Calu3 (cell line): ENCODE results near the gene AKNAD1. TPM values are rescaled to one million over a fixed set of nuclear protein-coding genes. Genes with fewer than 3 reads are reported as not detected.

Experiments
- BruUV-seq: library from RNA; stranded (reverse); fragments of 400-500 nt; replicated peaks from 2 replicates; lab custom pipeline; 2021; lab: Mats Ljungman, UMichigan
- CTCF ChIA-PET: fragments of 300-600 bp; sonication (Branson Sonifier 250); formaldehyde crosslinking; loops from one replicate; lab custom pipeline; 2022; ENCODE audit warnings: antibody characterized with exemption; lab: Charles Lee
- DNase-seq: peaks from one replicate; pipeline ENCODE4 v3.0.0; 2022
- H3K27ac Mint-ChIP-seq: one replicate; pipeline ENCODE4 v1.8.0; 2022; ENCODE audit warnings: mixed read lengths; ENCODE audit not compliant: unreplicated experiment
- H3K27me3 Mint-ChIP-seq: one replicate; pipeline ENCODE4 v1.8.0; 2022; ENCODE audit warnings: mixed read lengths; ENCODE audit not compliant: unreplicated experiment
- H3K36me3 Mint-ChIP-seq: one replicate; pipeline ENCODE4 v1.8.0; 2022; ENCODE audit warnings: mild to moderate bottlenecking, moderate library complexity, mixed read lengths; ENCODE audit not compliant: insufficient read depth, unreplicated experiment
- H3K4me1 Mint-ChIP-seq: one replicate; pipeline ENCODE4 v1.8.0; 2022; ENCODE audit warnings: mild to moderate bottlenecking, low read depth, mixed read lengths; ENCODE audit not compliant: unreplicated experiment
- H3K4me3 Mint-ChIP-seq: one replicate; pipeline ENCODE4 v1.8.0; 2022; ENCODE audit warnings: mild to moderate bottlenecking, low read depth, moderate library complexity, mixed read lengths; ENCODE audit not compliant: unreplicated experiment
- H3K9me3 Mint-ChIP-seq: one replicate; pipeline ENCODE4 v1.8.0; 2022; ENCODE audit warnings: low read depth, mixed read lengths; ENCODE audit not compliant: unreplicated experiment
- CTCF ChIP-seq: fragments of 200-600 bp; IDR thresholded peaks from one replicate; pipeline ENCODE4 v1.8.0; 2022; ENCODE audit warnings: antibody characterized with exemption; ENCODE audit not compliant: unreplicated experiment
- intact Hi-C: fragments of 100-400 bp; cut with micrococcal nuclease; formaldehyde crosslinking; loops from one replicate; pipeline ENCODE4 v1.10.0; 2022; ENCODE audit not compliant: unreplicated experiment
- total RNA-seq: library from RNA; stranded (reverse); gene quantifications from 2 replicates; pipeline ENCODE4 v1.2.3, GENCODE V29; 2022

The AKNAD1 gene
- total RNA-seq, 1 experiment from 2014 or later, result not detected

GRCh38 chr1:108848806-108849205 lies 8.1 kb downstream of the AKNAD1 start:
- Mint-ChIP-seq H3K4me1 (no peaks in the 10 kb centered on the region), H3K4me3 (no peak overlapping the region), H3K27ac (no peak overlapping the region), H3K9me3 (no peaks in the 10 kb centered on the region), H3K36me3 (no peaks in the 10 kb centered on the region), H3K27me3 (peaks cover 27% of the 10 kb centered on the region)
- TF ChIP-seq CTCF, result no peak
- intact Hi-C loops, result no loop called here
- BruUV-seq, result no TSS peak
- no peak for DNase-seq
- CTCF ChIA-PET, result interaction anchor here (0.6 to 0.7 kb wide), 2 partner anchors 13 to 32 kb away, joined by 3 to 4 read pairs; no protein-coding TSS in a partner anchor

DNA sequence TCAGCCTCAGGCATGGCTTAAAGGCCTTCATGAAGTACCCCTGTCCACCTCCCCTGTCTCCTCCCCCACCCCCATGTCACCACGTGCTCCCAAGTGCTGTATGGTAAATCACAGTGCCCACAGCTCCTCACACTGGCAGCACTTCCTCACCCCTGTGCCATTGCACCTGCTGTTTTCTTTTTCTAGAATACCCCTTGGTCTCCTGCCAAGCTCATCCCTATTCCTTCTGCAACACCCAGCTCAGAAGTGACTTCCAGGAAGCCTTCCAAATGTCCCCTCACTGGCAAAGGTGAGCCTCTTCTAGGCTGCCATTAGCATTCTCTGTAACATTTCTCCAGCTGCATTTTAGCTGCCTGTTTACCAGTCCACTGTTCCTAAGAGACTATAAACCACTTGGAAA lies 9.4 kb downstream of the AKNAD1 start:
- no peaks in the 10 kb centered on the region for H3K4me1 Mint-ChIP-seq
- BruUV-seq, result no TSS peak
- peaks cover 27% of the 10 kb centered on the region for H3K27me3 Mint-ChIP-seq
- DNase-seq, result no peak
- TF ChIP-seq CTCF, result no peak
- intact Hi-C loops, result no loop called here
- no peak overlapping the region for H3K4me3 Mint-ChIP-seq
- no peaks in the 10 kb centered on the region for H3K9me3 Mint-ChIP-seq
- CTCF ChIA-PET, result no interaction called here
- no peak overlapping the region for H3K27ac Mint-ChIP-seq
- H3K36me3 Mint-ChIP-seq, result no peaks in the 10 kb centered on the region

- intact Hi-C loops, result no loop called here
- CTCF ChIA-PET, result no interaction called here
- Mint-ChIP-seq H3K9me3 (no peaks in the 10 kb centered on the region), H3K4me3 (no peak overlapping the region), H3K27me3 (peaks cover 27% of the 10 kb centered on the region), H3K36me3 (no peaks in the 10 kb centered on the region), H3K27ac (no peak overlapping the region), H3K4me1 (no peaks in the 10 kb centered on the region)
- DNase-seq, result no peak
- TF ChIP-seq CTCF, result no peak
- no TSS peak for BruUV-seq
Measured at GRCh38 chr1:108845991-108846390, 10.9 kb downstream of the AKNAD1 start.

DNA sequence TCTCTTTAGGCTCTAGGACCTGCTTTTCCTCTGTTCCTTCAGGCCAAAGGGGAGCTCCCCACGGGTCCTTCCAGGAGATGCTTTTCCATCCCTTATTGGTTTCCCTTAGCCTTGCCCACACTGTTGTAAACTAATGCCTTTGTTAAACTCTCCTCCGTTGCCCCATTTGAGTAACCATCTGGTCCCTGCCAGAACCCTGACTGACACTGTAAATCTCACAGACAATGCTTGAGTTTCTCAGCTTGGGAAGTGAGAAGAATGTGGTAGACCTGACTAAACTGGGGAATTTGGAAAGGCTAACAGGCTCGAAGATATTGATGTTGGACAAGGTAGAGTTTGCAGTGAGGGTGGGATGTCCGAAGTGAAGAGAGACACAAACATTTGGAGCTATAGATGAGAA lies 11.4 kb downstream of the AKNAD1 start:
- CTCF ChIA-PET, result no interaction called here
- no TSS peak for BruUV-seq
- no peak for TF ChIP-seq CTCF
- Mint-ChIP-seq H3K4me1 (no peaks in the 10 kb centered on the region), H3K36me3 (no peaks in the 10 kb centered on the region), H3K27me3 (peaks cover 27% of the 10 kb centered on the region), H3K4me3 (no peak overlapping the region), H3K27ac (no peak overlapping the region), H3K9me3 (no peaks in the 10 kb centered on the region)
- no peak for DNase-seq
- intact Hi-C loops, result no loop called here
